ENCODE data around the gene GCSH.

DNA sequence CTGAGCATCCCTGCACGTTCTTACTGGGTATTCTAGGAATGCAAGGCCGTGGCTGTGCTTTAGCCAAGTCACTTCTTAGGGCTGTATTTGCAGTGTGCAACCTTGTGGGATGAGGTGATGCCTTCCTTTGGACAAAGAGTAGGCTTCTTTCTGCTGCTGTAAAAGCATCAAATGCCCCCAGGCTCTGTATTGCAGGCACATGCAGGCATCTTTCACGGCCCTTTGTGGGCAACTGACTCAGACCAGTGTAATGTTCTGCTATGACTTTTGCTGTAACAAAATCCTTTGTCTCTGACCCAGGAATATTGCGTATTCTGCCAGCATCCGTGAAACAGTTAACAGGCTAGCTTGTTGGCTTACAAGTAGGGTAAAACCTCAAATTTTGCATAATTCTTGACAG lies 30.9 kb upstream of the GCSH start:
- TF ChIP-seq, protein P1, sequence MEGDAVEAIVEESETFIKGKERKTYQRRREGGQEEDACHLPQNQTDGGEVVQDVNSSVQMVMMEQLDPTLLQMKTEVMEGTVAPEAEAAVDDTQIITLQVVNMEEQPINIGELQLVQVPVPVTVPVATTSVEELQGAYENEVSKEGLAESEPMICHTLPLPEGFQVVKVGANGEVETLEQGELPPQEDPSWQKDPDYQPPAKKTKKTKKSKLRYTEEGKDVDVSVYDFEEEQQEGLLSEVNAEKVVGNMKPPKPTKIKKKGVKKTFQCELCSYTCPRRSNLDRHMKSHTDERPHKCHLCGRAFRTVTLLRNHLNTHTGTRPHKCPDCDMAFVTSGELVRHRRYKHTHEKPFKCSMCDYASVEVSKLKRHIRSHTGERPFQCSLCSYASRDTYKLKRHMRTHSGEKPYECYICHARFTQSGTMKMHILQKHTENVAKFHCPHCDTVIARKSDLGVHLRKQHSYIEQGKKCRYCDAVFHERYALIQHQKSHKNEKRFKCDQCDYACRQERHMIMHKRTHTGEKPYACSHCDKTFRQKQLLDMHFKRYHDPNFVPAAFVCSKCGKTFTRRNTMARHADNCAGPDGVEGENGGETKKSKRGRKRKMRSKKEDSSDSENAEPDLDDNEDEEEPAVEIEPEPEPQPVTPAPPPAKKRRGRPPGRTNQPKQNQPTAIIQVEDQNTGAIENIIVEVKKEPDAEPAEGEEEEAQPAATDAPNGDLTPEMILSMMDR (IDR thresholded peaks at IDR 0.05; ENCODE audit: insufficient read depth, low read length, poor library complexity, severe bottlenecking), result no peak
- no peak for TF ChIP-seq EZH2phosphoT487 (conservative IDR thresholded peaks at IDR 0.05; ENCODE audit: low read length)

Data from SU-DHL-6 (cell line).